A549 treated with AZD9567 at 1 μM for 4 hours (cell line): ENCODE results near the gene RAB27B. TPM values are rescaled to one million over a fixed set of nuclear protein-coding genes. Genes with fewer than 3 reads are reported as not detected.

Experiments used
- total RNA-seq: library from RNA; stranded (reverse); fragments of 200-300 nt; extraction: Qiagen RNA extraction; gene quantifications from 5 replicates; pipeline ENCODE4 v1.2.3, GENCODE V29; 2022; ENCODE audit not compliant: insufficient read depth

RAB27B gene
- total RNA-seq = 9.5 to 11.8 TPM (median 10.2 TPM) in 5 replicates

GRCh38 chr18:54828281-54828881 lies at the start of gene RAB27B:
TSS of gene RAB27B (plus strand) at chr18:54828477. CDS start at chr18:54877586, 49,109 bp downstream.

Other genes with a start within 250 kb of the RAB27B start
- gene DYNAP, start 237.2 kb upstream of the RAB27B start, total RNA-seq = not detected in 5 replicates
- gene CCDC68, start 131.0 kb downstream of the RAB27B start, total RNA-seq = 2.9 to 6.0 TPM (median 3.7 TPM) in 5 replicates